Bone marrow (tissue), 2 donors: ENCODE results near the gene RAPGEF1.

Experiments
- DNase-seq, 2 donors: peaks; one replicate each; lab custom pipeline; 2025; lab: John Stamatoyannopoulos, UW

Gene RAPGEF1

GRCh38 chr9:131650254-131650653 lies 89.6 kb downstream of the RAPGEF1 start:
- peak in 1 of 2 donors; percentile 32 for DNase-seq

GRCh38 chr9:131649646-131650045 lies 90.2 kb downstream of the RAPGEF1 start:
- no peak for DNase-seq

- no peak for DNase-seq
These were observed 94.6 kb downstream of the RAPGEF1 start for GRCh38 chr9:131645078-131645776.

DNA sequence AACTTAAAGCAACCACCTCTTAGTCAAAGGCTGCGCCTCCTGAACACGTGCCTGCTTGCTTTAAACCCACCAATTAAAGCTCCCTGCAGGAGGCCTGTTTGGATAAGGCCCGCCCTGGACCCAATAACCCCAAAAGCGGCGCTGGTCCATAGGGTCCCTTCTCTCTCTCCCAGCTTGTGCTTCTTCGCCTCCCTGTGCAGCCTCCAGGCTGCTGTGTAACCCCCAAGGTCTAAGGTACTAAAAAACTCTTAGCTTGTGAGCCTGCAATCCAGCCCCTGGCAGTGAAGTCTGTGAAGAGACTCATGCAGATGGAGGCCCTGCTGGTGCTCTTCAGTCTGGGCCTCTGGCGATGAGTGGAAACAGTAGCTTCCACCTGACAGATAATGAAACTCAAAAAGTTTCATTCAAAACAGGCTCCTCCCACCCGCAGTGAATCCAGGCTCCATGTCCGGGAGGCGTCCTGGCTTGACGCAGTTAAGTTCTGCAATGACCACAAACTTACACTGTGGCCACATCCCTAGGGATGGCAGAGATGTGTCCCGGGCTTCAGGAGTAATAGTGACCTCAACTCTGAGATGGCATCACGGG lies 97.3 kb downstream of the RAPGEF1 start:
- no peak for DNase-seq

DNA sequence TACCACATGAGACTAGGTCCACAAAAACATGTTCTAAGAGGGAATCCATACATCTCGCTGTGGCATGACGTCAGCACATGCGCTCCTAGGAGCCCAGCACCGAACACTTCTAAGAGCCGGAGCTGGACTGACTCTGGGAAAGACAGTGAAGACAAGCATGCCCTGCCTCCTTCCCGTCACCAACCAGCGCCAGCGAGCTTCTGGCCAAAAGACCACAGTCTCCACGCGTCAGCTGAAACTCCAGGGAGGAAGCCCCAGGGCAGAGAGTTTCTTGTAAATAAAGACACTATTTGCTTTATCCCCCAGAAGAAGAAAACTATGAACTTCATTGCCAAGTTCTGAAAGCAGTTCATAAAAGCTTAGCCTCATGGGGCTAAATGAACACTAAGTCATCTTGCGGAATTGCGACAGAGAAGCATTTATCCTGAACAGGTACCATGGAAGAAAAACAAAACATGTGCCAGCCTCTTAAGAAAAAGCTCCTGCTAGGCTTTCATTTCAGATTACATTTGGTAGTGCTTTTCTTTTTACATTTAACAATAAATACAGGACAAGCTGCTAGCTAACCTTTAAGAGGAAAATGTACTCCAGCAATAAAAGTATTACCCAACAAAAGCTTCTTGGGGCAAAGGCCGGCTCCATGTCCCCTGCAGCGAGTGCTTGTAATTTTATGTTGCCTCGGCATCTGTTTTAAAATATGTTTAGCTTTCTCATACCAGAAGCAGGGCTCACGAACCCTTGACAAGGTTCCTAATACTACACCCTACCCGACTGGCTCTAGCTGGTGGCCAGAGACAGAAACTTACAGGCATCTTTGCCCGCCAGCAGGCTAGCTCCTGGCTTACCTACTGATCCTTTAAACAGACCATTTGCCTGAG lies 98.0 kb downstream of the RAPGEF1 start:
- no peak for DNase-seq

- DNase-seq: no peak
These were observed 99.3 kb downstream of the RAPGEF1 start for GRCh38 chr9:131640438-131641137.

GRCh38 chr9:131639769-131640437 lies 100.0 kb downstream of the RAPGEF1 start:
- no peak for DNase-seq

- no peak for DNase-seq
These were observed 103.3 kb downstream of the RAPGEF1 start for GRCh38 chr9:131636593-131636992.

DNA sequence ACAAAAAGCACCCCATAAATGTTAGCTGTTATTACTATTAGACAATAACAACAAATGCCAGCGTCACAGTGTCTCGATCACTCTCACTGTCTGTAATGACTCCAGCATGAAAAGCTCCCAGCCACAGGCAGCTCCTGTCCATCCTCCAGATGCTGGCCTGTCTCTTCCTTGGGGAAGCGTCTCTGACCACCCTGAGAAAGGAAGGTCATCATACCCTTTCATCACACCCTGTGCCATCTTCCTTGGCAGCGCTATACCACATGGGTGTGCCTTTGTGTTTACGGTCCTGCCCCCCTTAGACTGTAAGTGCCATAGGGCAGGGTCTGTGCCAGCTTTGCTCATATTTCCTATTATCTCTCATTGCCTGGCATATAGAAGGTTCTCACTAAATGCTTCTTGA lies 104.0 kb downstream of the RAPGEF1 start:
- no peak for DNase-seq

DNA sequence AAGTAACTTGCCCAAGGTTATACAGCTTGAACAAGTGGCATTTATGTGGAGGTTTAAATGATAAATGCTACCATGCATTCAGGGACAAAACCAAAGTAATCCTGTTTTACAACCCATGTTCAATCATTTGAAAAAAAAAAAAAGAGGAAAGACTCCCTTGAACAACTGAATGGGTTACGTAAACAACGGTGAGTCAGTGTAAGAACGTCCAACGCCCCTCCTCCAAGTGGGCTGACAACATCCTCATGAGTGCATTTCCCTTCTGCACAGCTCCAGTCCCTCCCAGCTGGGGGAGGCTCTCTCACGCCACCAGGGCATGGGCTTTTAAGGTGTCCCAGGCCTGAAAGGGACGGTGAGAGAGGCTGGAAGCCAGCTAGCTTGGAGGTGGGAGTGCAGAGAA lies 104.6 kb downstream of the RAPGEF1 start:
- peak in 1 of 2 donors; percentile 92 for DNase-seq

DNA sequence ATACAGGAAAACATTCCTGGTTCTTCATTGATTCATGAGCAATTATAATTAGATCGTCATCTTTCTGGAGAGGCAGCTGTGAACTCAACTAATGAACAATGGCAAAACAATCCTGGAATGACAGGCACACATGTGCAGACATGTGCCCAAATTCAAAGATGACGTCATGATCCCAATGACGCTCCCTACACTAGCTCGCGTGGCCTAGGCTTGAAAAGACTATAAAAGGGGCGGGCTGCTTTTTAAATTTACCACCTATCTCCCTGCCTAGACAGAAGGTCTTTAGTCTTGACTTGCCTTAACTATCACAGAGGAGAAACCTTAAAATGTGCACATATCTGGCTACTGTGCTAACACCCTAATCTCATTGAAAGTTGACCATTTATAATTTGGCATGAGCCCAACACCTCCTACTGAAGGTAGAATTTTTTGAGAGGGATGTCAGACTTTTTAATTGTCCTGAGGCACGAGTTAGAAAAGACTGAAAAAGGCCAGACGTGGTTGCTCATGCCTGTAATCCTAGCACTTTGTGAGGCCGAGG lies 106.3 kb downstream of the RAPGEF1 start:
- DNase-seq: no peak

GRCh38 chr9:131631306-131631705 lies 108.6 kb downstream of the RAPGEF1 start:
- DNase-seq: no peak

DNA sequence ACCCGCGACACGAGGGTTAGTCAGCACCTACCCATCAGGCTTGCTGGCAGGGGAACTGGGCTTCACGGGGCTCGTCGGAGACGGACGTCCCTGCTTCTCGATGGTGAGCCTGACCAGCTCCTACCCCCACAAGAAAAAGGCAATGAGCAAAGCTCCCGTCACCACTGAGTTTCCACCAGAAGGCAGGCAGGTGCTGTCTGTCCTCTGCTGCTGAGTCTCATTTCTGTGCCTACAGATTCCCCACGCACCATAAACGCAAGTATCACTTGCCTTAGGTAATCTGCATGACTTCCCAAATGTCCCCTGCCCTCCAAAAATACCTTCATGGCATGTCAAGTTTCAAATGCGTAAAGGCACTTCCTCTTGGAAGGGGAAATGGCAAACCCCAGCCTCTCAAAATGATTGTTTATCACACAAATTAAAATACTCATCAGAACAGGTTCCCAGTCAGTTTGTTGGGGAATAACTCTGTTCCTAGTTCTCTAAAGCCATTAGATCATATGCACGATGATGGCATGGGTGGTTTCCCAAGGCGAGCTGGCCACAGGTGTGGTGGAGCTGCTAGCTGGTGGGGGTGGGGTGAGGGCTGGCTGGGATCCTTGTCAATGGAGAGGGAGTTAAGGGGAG lies 109.6 kb downstream of the RAPGEF1 start:
- DNase-seq: no peak

DNA sequence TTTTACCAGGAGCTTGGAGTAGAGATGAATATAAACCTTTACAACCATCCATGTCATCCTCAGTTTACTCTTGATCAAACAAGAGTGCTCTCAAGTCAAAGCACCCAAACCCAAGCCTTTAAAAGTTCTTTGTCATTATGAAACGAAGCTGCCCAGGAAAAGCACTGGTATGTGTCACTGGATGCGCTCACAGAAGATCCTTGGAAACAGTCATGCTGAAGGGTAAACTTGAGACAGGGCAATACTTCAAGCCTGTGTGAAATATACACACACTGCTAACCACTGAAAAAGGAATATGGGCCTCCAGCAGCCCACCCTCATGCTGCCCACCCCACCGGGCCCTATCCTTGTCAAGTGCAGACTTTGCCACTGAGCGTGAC lies 110.1 kb downstream of the RAPGEF1 start:
- DNase-seq: no peak

GRCh38 chr9:131629226-131629500 lies 110.7 kb downstream of the RAPGEF1 start:
- no peak for DNase-seq

GRCh38 chr9:131628459-131629225 lies 111.2 kb downstream of the RAPGEF1 start:
- DNase-seq: no peak

- DNase-seq: peak in 1 of 2 donors; percentile 43
These were observed 112.0 kb downstream of the RAPGEF1 start for GRCh38 chr9:131627648-131628458.

GRCh38 chr9:131627326-131627647 lies 112.6 kb downstream of the RAPGEF1 start:
- DNase-seq: no peak

DNA sequence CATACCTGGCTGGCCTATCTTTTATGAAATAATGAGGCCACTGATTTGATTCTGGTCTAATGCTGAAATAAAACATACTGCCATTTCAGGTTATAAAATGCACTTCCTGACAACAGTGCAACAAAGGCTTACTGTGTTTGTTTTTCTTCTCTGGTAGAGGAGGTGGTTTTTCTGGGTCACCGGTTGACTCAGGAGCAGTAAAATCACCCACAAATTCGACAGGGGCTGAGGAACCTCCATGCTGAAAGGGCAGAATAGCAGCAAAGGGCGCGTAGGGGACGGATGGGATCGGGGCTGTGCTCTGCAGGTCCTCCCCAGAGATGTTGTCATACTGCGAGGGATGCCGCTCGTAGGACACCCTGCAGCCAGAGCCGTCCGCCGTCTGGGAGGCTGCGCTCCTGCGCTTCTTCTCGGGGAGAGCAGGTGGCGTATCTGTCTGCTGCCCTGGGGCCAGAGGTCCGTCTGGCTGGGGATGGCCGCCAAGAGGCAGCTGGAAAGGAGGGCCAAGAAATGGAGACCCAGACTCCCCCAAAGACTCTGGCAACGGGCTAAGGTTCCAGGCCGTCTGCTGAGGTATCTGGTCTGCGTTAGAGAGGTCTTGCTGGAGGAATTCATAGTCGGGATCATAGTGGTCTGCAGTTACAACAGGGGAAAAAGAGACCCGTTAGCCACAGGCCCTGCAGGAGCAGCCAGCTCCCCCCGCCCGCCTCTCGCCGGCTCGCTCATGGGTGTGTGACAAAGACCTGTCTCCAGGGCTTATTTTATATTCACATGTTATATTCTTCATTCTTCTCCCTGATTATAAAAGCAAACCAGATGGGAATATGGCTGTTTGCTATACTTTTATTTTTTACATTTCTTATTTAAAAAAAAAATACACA lies 113.8 kb downstream of the RAPGEF1 start:
- no peak for DNase-seq
